ENCODE measurements around the gene DUOX2.

GRCh38 chr15:45144775-45145174 is 30.8 kb upstream of the DUOX2 start:
- TF ChIP-seq, protein P1, sequence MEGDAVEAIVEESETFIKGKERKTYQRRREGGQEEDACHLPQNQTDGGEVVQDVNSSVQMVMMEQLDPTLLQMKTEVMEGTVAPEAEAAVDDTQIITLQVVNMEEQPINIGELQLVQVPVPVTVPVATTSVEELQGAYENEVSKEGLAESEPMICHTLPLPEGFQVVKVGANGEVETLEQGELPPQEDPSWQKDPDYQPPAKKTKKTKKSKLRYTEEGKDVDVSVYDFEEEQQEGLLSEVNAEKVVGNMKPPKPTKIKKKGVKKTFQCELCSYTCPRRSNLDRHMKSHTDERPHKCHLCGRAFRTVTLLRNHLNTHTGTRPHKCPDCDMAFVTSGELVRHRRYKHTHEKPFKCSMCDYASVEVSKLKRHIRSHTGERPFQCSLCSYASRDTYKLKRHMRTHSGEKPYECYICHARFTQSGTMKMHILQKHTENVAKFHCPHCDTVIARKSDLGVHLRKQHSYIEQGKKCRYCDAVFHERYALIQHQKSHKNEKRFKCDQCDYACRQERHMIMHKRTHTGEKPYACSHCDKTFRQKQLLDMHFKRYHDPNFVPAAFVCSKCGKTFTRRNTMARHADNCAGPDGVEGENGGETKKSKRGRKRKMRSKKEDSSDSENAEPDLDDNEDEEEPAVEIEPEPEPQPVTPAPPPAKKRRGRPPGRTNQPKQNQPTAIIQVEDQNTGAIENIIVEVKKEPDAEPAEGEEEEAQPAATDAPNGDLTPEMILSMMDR (IDR thresholded peaks at IDR 0.05) = no peak
- TF ChIP-seq POLR2A (IDR thresholded peaks at IDR 0.05) = no peak

Data from lower leg skin (tissue), 3 donors.